8988T (cell line): ENCODE results near the gene SNAPC1.
"Not testable (repeated sequence)": the region's sequence is repeated elsewhere in the genome, so short reads cannot be mapped to it uniquely, and the experiment has no call there.

Source experiments
- DNase-seq: peaks from one replicate; pipeline ENCODE4 v3.0.0; 2011

The SNAPC1 gene

GRCh38 chr14:61761959-61762786 lies at the start of gene SNAPC1:
TSS of gene SNAPC1 (plus strand) at chr14:61762420. CDS start at chr14:61762461, 41 bp downstream.
- peak; percentile 87 for DNase-seq

- DNase-seq: no peak
These were observed 48.3 kb upstream of the SNAPC1 start for GRCh38 chr14:61713724-61714437.

GRCh38 chr14:61716956-61717355 lies 45.3 kb upstream of the SNAPC1 start:
- no peak for DNase-seq

- no peak for DNase-seq
These were observed 44.2 kb upstream of the SNAPC1 start for GRCh38 chr14:61718039-61718438.

GRCh38 chr14:61719344-61720293 lies 42.6 kb upstream of the SNAPC1 start:
- DNase-seq: no peak

GRCh38 chr14:61720294-61720661 lies 41.9 kb upstream of the SNAPC1 start:
- DNase-seq: no peak

GRCh38 chr14:61720741-61721140 lies 41.5 kb upstream of the SNAPC1 start:
- no peak for DNase-seq

- no peak for DNase-seq
These were observed 38.1 kb upstream of the SNAPC1 start for GRCh38 chr14:61724133-61724532.

GRCh38 chr14:61726778-61727658 lies 35.2 kb upstream of the SNAPC1 start:
- DNase-seq: no peak

- no peak for DNase-seq
These were observed 31.4 kb upstream of the SNAPC1 start for GRCh38 chr14:61730756-61731373.

- DNase-seq: no peak
These were observed 28.2 kb upstream of the SNAPC1 start for GRCh38 chr14:61733972-61734371.

GRCh38 chr14:61736751-61737150 lies 25.5 kb upstream of the SNAPC1 start:
- DNase-seq: no peak

GRCh38 chr14:61737915-61738314 lies 24.3 kb upstream of the SNAPC1 start:
- DNase-seq: no peak

- DNase-seq: no peak
These were observed 23.1 kb upstream of the SNAPC1 start for GRCh38 chr14:61739133-61739532.

- no peak for DNase-seq
These were observed 19.8 kb upstream of the SNAPC1 start for GRCh38 chr14:61742371-61742770.

GRCh38 chr14:61744238-61744637 lies 18.0 kb upstream of the SNAPC1 start:
- DNase-seq: no peak

GRCh38 chr14:61746346-61746745 lies 15.9 kb upstream of the SNAPC1 start:
- not testable (repeated sequence) for DNase-seq

GRCh38 chr14:61746881-61747280 lies 15.3 kb upstream of the SNAPC1 start:
- no peak for DNase-seq

GRCh38 chr14:61747342-61747741 lies 14.9 kb upstream of the SNAPC1 start:
- no peak for DNase-seq

GRCh38 chr14:61749264-61749663 lies 13.0 kb upstream of the SNAPC1 start:
- DNase-seq: no peak

- DNase-seq: no peak
These were observed 12.4 kb upstream of the SNAPC1 start for GRCh38 chr14:61749867-61750266.
